GM19239 (cell line): ENCODE measurements around the gene TUBA3E.
"Not testable (repeated sequence)": the region's sequence is repeated elsewhere in the genome, so short reads cannot be mapped to it uniquely, and the experiment has no call there.

Experiments used
- DNase-seq: peaks from one replicate; pipeline ENCODE4 v3.0.0; 2011; ENCODE audit warnings: low spot score; ENCODE audit not compliant: insufficient read length
- FAIRE-seq: peaks from 2 replicates; lab custom pipeline; 2011; peaks lifted over from hg19 to GRCh38; lab: Jason Lieb, UNC

TUBA3E gene

GRCh38 chr2:130198343-130198742, at the start of gene TUBA3E:
TSS of gene TUBA3E (minus strand) at chr2:130198439. CDS start at chr2:130198360, 79 bp downstream.
- FAIRE-seq, result no peak
- no peak for DNase-seq

GRCh38 chr2:130246430-130246829, 48.2 kb upstream of the TUBA3E start:
- FAIRE-seq, result no peak
- DNase-seq, result no peak

GRCh38 chr2:130245976-130246375, 47.7 kb upstream of the TUBA3E start:
- no peak for DNase-seq
- FAIRE-seq, result no peak

- FAIRE-seq (no peak), DNase-seq (no peak)
Measured at GRCh38 chr2:130243359-130243758, 45.1 kb upstream of the TUBA3E start.

- no peak for DNase-seq
- no peak for FAIRE-seq
Measured at GRCh38 chr2:130241041-130241707, 42.9 kb upstream of the TUBA3E start.

GRCh38 chr2:130239581-130239980, 41.3 kb upstream of the TUBA3E start:
- not testable (repeated sequence) for FAIRE-seq, DNase-seq

- not testable (repeated sequence) for DNase-seq, FAIRE-seq
Measured at GRCh38 chr2:130233066-130233465, 34.8 kb upstream of the TUBA3E start.

GRCh38 chr2:130231656-130232055, 33.4 kb upstream of the TUBA3E start:
- DNase-seq, result no peak

GRCh38 chr2:130230907-130231306, 32.7 kb upstream of the TUBA3E start:
- FAIRE-seq, DNase-seq: not testable (repeated sequence)

More at GRCh38 chr2:130231656-130232055, 33.4 kb upstream of the TUBA3E start:
- FAIRE-seq, result no peak

- FAIRE-seq, DNase-seq: not testable (repeated sequence)
Measured at GRCh38 chr2:130230376-130230775, 32.1 kb upstream of the TUBA3E start.

GRCh38 chr2:130229161-130229510, 30.9 kb upstream of the TUBA3E start:
- not testable (repeated sequence) for FAIRE-seq, DNase-seq

GRCh38 chr2:130228467-130229160, 30.4 kb upstream of the TUBA3E start:
- DNase-seq, result not testable (repeated sequence)

GRCh38 chr2:130228005-130228404, 29.8 kb upstream of the TUBA3E start:
- not testable (repeated sequence) for FAIRE-seq, DNase-seq

More at GRCh38 chr2:130228467-130229160, 30.4 kb upstream of the TUBA3E start:
- FAIRE-seq, result not testable (repeated sequence)

GRCh38 chr2:130222523-130222922, 24.3 kb upstream of the TUBA3E start:
- not testable (repeated sequence) for FAIRE-seq, DNase-seq

- DNase-seq, FAIRE-seq: not testable (repeated sequence)
Measured at GRCh38 chr2:130220505-130220904, 22.3 kb upstream of the TUBA3E start.

GRCh38 chr2:130219147-130219546, 20.9 kb upstream of the TUBA3E start:
- not testable (repeated sequence) for FAIRE-seq

GRCh38 chr2:130207051-130207450, 8.8 kb upstream of the TUBA3E start:
- not testable (repeated sequence) for FAIRE-seq, DNase-seq

More at GRCh38 chr2:130219147-130219546, 20.9 kb upstream of the TUBA3E start:
- not testable (repeated sequence) for DNase-seq

- DNase-seq, result not testable (repeated sequence)
Measured at GRCh38 chr2:130203150-130203549, 4.9 kb upstream of the TUBA3E start.

GRCh38 chr2:130202518-130202917, 4.3 kb upstream of the TUBA3E start:
- not testable (repeated sequence) for FAIRE-seq, DNase-seq

More at GRCh38 chr2:130203150-130203549, 4.9 kb upstream of the TUBA3E start:
- not testable (repeated sequence) for FAIRE-seq

GRCh38 chr2:130196052-130196451, 2.2 kb downstream of the TUBA3E start:
- FAIRE-seq, DNase-seq: not testable (repeated sequence)

- not testable (repeated sequence) for DNase-seq, FAIRE-seq
Measured at GRCh38 chr2:130195089-130195635, 3.1 kb downstream of the TUBA3E start.
